ENCODE data around the gene SMAD6.

GRCh38 chr15:66783314-66783713 lies 81.3 kb downstream of the SMAD6 start:
- no peak for TF ChIP-seq EZH2 (IDR thresholded peaks at IDR 0.05; ENCODE audit: insufficient read depth, poor library complexity, severe bottlenecking)
- no peak for TF ChIP-seq EZH2phosphoT487 (IDR thresholded peaks at IDR 0.05; ENCODE audit: insufficient read depth, low read depth)
